Ishikawa (cell line): ENCODE data around the gene ZNF512.

Source experiments
- CEBPB ChIP-seq: IDR thresholded peaks from 2 replicates; pipeline ENCODE4 v1.6.1; 2012
- CREB1 ChIP-seq: IDR thresholded peaks from 2 replicates; pipeline ENCODE4 v1.6.1; 2012; ENCODE audit warnings: low read depth
- EGR1 ChIP-seq: IDR thresholded peaks from 2 replicates; pipeline ENCODE4 v1.6.1; 2012
- EP300 ChIP-seq: IDR thresholded peaks from 2 replicates; pipeline ENCODE4 v1.6.1; 2012; ENCODE audit warnings: borderline replicate concordance
- FOXM1 ChIP-seq: IDR thresholded peaks from 2 replicates; pipeline ENCODE4 v1.6.1; 2012; ENCODE audit warnings: low read depth, borderline replicate concordance
- NFIC ChIP-seq: IDR thresholded peaks from 2 replicates; pipeline ENCODE4 v1.6.1; 2012
- RAD21 ChIP-seq: IDR thresholded peaks from 2 replicates; pipeline ENCODE4 v1.6.1; 2012; ENCODE audit warnings: low read depth
- TAF1 ChIP-seq: IDR thresholded peaks from 2 replicates; pipeline ENCODE4 v1.6.1; 2012; ENCODE audit warnings: low read depth, mild to moderate bottlenecking
- TCF12 ChIP-seq: IDR thresholded peaks from 2 replicates; pipeline ENCODE4 v1.6.1; 2012; ENCODE audit warnings: low read depth
- TEAD4 ChIP-seq: IDR thresholded peaks from 2 replicates; pipeline ENCODE4 v1.6.1; 2012
- YY1 ChIP-seq: IDR thresholded peaks from 2 replicates; pipeline ENCODE4 v1.6.1; 2012; ENCODE audit warnings: low read depth
- ZBTB7A ChIP-seq: IDR thresholded peaks from 2 replicates; pipeline ENCODE4 v1.6.1; 2012; ENCODE audit warnings: low read depth
- TF ChIP-seq, protein P1 (sequence below): IDR thresholded peaks from 2 replicates; pipeline ENCODE4 v1.6.1; 2012; ENCODE audit warnings: low read depth, mild to moderate bottlenecking
- TF ChIP-seq, protein P2 (sequence below): IDR thresholded peaks from 2 replicates; pipeline ENCODE4 v1.6.1; 2012
- TF ChIP-seq, protein P3 (sequence below): IDR thresholded peaks from 2 replicates; pipeline ENCODE4 v1.6.1; 2012

Gene ZNF512

DNA sequence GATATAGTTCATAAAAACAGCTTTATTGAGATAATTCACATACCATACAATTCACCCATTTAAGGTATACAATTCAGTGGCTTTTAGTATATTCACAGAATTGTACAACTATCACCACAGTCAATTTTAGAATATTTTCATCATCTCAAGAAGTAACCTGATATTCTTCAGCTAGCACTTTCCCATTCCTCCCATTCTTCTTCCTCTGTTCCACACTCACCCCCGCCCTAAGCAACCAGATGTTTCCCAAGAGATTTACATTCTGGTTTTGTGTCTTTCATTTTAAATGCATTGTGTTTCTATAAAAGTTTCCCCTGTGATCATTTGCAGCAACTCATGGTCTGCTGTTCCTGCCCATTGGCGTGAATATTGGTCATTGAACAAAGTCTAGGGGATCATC, 51.4 kb downstream of the ZNF512 start:
- no peak for TF ChIP-seq YY1
- TF ChIP-seq TAF1: no peak

DNA sequence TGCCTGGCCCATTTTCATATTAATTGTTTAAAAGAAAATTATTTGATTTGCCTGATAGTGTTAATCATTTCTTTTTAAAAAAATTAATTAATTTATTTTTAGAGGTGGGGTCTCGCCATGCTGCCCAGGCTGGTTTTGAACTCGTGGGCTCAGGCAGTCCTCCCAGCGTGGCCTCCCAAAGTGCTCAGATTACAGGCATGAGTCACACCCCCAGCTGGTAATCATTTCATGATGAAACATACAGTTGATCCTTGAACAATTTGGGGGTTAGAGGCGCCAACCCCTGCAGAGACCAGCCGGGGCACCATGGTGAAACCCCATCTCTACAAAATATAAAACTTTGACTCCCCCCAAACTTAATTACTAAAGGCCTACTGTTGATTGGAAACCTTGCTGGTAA, 53.9 kb downstream of the ZNF512 start:
- no peak for TF ChIP-seq RAD21
- TF ChIP-seq NFIC: no peak
- TF ChIP-seq CEBPB: no peak
- TF ChIP-seq, protein P1, sequence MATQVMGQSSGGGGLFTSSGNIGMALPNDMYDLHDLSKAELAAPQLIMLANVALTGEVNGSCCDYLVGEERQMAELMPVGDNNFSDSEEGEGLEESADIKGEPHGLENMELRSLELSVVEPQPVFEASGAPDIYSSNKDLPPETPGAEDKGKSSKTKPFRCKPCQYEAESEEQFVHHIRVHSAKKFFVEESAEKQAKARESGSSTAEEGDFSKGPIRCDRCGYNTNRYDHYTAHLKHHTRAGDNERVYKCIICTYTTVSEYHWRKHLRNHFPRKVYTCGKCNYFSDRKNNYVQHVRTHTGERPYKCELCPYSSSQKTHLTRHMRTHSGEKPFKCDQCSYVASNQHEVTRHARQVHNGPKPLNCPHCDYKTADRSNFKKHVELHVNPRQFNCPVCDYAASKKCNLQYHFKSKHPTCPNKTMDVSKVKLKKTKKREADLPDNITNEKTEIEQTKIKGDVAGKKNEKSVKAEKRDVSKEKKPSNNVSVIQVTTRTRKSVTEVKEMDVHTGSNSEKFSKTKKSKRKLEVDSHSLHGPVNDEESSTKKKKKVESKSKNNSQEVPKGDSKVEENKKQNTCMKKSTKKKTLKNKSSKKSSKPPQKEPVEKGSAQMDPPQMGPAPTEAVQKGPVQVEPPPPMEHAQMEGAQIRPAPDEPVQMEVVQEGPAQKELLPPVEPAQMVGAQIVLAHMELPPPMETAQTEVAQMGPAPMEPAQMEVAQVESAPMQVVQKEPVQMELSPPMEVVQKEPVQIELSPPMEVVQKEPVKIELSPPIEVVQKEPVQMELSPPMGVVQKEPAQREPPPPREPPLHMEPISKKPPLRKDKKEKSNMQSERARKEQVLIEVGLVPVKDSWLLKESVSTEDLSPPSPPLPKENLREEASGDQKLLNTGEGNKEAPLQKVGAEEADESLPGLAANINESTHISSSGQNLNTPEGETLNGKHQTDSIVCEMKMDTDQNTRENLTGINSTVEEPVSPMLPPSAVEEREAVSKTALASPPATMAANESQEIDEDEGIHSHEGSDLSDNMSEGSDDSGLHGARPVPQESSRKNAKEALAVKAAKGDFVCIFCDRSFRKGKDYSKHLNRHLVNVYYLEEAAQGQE: no peak
- no peak for TF ChIP-seq ZBTB7A
- TF ChIP-seq CREB1: no peak
- TF ChIP-seq, protein P2, sequence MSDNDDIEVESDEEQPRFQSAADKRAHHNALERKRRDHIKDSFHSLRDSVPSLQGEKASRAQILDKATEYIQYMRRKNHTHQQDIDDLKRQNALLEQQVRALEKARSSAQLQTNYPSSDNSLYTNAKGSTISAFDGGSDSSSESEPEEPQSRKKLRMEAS: no peak
- no peak for TF ChIP-seq EGR1
- no peak for TF ChIP-seq YY1
- TF ChIP-seq TAF1: no peak
- TF ChIP-seq TEAD4: no peak
- no peak for TF ChIP-seq EP300
- no peak for TF ChIP-seq TCF12
- no peak for TF ChIP-seq FOXM1
- TF ChIP-seq, protein P3, sequence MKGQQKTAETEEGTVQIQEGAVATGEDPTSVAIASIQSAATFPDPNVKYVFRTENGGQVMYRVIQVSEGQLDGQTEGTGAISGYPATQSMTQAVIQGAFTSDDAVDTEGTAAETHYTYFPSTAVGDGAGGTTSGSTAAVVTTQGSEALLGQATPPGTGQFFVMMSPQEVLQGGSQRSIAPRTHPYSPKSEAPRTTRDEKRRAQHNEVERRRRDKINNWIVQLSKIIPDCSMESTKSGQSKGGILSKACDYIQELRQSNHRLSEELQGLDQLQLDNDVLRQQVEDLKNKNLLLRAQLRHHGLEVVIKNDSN: no peak

DNA sequence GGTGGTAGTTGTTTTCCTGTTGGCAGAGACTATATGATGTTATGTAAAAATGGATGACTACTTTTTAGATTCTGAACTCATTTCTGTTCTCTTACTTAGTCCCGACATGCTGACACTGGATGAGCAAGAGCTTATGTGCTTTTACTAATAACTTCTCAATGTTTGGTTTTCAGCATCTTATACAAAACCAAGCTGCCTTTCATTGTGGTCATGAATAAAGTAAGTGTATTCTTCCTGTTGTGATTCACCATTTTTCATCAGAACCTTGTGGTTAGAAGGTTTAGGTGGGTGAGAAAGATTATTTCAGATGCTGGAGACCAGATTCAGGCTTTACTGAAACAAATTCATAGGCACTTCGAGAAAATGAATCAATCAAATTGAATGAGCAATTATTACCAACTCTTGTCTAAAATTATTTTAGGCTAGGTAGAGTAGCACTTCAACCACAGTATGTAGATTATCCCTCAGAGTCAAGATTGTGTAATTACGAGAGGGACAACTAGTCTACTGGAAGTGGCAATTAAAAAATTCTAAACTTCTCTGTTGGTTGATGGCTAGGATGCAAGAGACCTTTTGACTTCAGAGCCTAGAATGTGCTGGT, 55.3 kb downstream of the ZNF512 start:
- no peak for TF ChIP-seq EP300
- TF ChIP-seq YY1: no peak
- no peak for TF ChIP-seq TEAD4

DNA sequence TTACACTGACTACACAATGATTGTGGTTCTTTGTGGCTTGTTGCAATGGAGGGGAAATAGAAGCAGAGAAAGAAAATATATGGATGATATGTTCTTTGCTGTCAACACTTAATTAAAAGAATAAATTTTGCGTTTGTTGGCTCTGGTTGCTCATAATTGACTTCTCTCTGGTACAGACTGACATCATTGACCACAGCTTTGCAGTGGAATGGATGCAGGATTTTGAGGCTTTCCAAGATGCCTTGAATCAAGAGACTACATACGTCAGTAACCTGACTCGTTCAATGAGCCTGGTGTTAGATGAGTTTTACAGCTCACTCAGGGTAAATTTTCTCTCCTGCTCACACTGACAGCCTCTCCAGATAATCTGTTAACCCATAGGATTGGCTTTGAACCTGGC, 55.9 kb downstream of the ZNF512 start:
- TF ChIP-seq, protein P1: no peak
- TF ChIP-seq ZBTB7A (no peak), TEAD4 (no peak), YY1 (no peak), CEBPB (no peak), TAF1 (no peak), EP300 (no peak), RAD21 (no peak), CREB1 (no peak)

DNA sequence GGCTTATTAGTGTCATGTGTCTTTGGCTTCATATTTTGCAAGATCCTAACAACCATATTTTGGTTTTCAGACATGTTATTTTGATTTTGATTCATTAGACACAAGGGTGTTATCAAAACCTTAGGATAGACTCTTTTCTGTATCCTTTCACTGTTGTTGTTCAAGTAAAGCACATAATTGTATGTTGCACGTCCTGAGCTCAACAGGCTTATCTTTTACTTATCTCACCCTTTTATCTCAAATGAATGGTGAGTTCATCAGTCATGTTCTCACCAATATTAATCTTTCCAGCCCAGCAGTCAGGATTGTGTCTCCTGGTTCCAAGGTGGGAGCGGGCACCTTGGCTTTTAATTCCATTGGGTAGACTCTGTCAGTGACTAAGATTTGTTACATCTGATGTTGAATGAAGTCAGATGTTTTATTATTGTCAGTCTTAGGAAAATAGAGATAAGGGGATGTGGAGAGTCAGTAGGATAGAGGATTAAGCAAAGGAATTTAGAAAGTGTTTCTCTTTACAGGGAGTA, 57.9 kb downstream of the ZNF512 start:
- TF ChIP-seq EGR1 (no peak), CREB1 (no peak), YY1 (no peak), TCF12 (no peak), CEBPB (no peak), ZBTB7A (no peak), TEAD4 (no peak), EP300 (no peak), TAF1 (no peak)
- TF ChIP-seq, protein P1: no peak
- TF ChIP-seq, protein P2: no peak
- TF ChIP-seq, protein P3: no peak
